Colon (tissue), 2 donors: ENCODE measurements around the gene HTR2B.
"Not testable (repeated sequence)": the region's sequence is repeated elsewhere in the genome, so short reads cannot be mapped to it uniquely, and the experiment has no call there.

Source experiments
- FAIRE-seq: peaks from 2 replicates; lab custom pipeline; 2012; peaks lifted over from hg19 to GRCh38; lab: Jason Lieb, UNC
- donor health status: control.
- donor health status: control.

Gene HTR2B

DNA sequence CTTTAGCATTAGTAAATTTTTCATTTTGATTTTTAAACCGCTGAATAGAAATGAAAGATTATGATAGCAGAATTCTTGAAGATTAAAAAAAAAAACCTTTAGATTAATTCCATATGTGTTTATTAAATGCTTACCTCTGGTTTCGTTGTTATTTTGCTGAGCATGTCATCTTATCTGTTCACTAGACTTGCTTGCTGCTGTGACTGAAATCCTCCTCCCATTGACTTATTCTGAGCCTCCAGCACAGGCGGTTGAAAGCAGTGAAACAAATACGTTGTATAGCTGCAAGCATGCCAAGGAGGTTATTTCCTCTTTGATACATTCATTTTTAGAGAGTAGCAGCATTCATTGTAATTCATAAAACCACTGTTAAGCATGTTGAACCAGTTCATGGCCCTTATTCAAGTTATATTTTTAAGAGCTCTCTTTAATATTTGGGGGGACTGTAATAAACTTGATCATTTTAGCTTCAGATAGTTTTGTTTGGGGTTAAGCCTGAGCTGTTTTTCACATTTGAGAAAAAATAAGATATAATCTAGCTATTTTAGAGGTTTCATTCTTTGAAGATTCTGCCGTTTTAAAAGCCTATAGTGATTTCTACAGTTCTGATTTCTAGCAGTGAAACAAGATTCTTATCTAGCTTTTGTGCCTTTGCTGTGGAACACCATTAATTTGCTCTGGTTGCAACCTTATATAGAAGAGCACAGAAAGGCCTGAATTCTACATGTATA lies at the start of gene HTR2B:
Gene HTR2B (minus strand): TSS at position 205 of the 731 bp plus-strand sequence. CDS start 1,278 bp downstream, outside the sequence.
- FAIRE-seq, result no peak

DNA sequence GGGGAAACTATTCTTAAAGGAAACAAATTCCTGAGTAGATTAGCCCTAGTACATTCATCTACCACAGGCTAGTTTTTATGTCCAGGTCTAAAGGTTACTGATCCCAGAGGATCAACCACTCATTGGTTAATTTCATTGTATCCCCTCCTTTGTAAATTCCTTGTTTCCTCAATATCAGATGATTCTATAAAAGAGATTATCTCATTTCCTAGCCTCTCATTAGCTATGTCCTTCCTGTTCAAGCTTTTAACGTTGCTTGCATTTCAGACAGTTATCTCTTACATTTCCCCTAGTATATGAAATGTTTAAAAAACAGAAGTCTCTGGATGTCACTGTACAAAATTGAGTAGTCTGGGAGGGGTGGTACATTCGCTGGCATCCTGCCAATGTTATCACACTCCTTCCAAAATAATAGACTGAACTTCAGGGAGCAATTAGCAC lies 49.4 kb upstream of the HTR2B start:
- no peak for FAIRE-seq

DNA sequence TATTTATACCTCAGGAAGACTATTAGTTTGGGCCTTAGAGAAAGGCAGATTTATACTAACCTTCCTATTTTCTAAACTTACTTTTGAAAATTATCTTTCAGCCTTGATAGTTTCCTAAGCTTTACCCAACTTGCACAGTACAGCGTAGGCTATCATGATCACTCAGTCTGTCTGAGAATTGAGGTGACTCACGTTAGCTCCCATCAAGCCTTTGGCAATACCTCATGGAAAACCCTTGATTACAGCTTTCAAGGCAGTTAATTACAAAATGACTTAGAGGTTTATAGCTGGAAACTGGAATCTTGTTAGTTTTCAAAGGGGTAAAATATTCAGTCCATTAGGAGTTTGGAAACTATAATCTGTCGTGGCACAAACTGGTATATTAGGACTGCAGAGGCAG lies 47.2 kb upstream of the HTR2B start:
- no peak for FAIRE-seq

DNA sequence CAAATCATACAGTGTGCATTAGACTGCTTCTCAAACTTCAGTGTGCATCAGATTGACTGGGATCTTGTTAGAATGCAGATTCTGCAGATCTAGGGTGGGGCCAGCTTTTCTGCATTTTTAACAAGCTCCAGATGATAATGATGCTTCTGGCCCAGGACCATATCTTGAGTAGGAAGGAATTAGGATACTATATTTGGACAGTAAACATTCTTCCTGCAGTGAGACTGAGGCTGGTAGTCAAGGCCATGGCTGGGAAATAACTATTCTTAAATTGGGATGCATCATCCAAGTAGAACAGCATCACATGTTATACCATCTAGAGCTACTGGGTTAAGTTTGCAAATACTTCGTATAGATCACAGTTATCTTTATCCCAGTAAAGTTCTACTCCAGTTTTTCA lies 45.2 kb upstream of the HTR2B start:
- no peak for FAIRE-seq

DNA sequence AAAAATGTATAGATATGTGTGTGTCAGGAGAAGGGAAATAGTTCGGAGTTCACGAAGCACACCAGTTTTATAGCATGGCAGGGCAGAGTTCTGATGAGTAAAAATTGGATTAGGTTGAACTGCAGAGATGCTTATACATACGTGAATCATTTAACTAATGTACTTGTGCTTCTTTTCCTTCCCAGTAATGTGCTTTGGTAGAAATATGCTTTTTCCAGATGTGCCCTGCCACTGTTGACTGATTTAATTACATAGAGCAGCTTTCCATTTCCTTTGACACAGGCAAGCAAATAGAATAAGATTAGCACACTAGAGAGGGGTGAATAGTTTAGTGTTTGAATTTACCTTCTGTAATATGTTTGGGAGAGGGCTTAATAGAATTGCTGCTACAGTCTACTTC lies 44.6 kb upstream of the HTR2B start:
- FAIRE-seq, result no peak

DNA sequence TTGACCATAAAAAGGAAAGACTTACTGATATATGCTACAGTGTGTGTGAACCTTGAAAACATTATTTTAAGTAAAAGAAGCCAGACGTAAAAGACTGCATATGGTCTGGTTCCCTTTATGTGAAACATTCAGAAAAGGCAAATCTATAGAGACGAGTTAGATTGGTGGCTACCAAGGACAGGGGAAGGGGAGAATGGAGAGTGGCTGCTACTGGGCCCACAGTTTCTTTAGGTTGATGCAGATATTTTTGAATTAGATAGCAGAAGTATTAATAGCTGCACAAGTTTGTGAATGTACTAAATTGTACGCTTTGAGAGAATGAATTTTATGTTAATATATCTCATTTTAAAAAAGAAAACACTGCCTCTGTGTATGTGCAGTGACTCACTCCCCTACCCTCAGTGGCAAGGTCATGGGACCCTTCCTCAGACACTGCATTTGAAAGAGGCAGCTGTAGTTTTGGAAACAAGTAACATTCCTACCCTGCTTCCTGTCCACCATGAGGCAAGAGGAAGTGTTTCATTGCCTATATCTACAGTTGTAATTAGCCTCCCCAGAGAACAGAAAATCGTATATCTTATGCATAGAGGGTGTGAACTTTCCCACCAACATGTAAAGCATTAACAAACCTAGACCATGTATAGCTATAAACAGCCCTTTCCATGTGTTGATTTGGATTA lies 43.8 kb upstream of the HTR2B start:
- no peak for FAIRE-seq

DNA sequence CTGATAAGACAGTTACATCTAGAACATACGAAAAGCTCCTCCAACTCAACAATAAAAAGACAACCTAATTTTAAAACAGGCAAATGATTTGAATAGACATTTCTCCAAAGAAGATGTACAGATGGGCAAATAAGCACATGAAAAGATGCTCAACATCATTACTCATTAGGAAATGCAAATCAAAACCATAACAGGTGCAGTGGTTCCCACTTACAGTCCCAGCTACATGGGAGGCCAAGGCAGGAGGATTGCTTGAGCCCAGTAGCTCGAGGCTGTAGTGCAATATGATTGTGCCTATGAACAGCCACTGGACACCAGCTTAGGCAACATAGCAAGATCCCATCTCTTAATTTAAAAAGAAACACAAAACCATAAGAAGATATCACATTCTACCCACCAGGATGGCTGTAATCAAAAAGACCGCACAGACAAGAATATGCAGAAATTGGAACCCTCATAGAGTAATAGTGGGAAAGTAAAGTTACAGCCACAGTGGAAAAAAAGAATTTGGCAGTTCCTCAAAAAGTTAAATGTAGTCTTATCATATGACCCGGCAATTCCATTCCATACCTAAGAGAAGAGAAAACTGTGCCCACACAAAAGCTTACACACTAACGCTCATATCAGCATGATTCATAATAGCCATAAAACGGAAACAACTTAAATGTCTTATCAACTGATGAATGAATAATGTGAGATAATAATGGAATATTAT lies 43.1 kb upstream of the HTR2B start:
- FAIRE-seq, result no peak

DNA sequence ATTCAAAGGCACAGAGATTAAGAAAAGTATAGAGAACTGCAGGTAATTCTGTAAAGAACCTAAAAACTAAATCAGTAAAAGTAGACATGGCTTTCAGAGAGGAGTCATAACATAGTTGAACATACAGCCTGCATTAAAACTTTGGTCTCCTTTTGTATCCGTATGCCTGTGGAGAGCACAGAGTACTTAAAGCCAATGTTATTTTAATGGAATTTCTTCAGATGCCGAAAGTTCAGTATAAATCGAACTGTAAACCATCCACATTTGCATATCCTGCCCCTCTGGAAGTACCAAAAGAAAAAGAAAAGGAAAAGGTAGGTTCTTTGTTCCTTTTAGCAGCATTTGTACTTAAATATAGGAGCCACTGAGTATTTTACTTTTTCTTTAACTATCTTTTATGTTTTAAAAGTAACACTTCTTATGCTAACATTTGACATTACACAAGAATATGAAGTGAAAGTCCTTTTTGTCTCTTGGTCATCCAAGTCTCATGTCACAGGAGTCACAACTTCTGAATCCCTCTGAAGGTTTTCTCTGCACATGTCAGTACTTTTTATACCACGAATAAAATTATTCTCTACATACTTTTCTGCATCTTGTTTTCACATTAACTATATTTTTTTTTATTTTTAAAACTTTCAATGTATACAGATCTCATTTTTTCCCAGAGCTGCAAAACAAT lies 38.7 kb upstream of the HTR2B start:
- no peak for FAIRE-seq

DNA sequence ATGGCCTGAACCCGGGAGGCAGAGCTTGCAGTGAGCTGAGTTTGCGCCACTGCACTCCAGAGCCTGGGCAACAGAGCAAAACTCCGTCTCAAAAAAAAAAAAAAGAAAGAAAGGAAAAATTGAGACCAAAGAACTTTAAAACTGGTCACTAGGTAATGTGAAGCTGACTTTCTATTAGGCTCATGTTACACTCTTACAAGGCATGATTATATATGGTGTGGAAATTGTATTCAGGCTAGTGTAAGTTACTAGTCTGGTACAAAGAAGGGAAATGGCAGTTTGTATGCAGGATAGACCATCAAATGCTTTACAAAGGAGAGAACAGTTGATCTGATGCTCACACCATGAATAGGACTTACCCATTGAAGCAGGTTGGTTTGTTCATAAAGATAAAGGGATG lies 38.2 kb upstream of the HTR2B start:
- no peak for FAIRE-seq

DNA sequence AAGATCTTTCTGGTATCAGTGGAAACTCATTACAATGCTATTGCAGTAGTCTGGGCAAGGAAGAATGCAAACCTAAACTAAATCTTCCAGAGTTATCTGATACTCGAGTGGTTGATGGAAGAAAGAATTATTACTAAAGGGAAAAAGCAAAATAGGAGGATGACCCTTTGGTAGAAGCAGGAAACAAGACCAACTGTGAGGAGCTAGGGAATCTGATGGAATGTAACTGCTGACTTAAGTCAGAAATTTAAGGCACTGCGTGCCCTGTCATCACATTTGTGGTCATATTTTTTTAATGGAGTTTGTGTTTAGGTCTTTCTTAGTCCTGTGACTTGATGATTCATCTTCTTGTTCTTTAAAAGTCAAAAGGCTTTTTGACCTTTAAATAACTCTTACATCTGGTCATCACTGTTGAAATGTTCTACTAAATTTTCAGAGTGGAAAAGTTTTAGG lies 37.1 kb upstream of the HTR2B start:
- FAIRE-seq, result no peak

DNA sequence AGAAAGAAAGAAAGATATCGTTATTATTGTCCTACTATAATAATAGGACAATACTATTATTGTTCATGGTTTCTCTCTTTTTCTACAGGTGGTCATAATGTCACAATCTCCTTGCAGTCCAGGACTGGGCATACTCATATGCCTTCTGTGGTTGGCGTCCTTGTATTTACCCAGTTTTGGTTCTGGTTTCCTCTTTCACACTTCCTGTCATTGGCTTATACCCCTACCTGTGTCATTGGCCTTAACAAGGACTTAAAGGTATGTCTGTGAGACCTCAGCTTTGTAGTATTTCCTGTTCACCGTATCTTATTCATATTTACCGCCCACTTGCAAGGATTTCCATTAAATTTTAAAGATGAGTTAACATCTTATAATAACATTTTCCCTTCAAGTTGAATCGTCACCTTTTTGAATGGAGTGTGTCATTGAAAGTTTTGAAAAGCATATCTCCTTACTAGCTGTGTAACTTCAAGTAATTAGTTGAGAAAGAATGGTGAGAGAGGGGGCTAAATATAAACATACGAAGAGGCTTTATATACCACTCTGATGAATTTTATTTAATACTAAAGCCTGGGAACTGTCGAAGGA lies 36.5 kb upstream of the HTR2B start:
- no peak for FAIRE-seq

DNA sequence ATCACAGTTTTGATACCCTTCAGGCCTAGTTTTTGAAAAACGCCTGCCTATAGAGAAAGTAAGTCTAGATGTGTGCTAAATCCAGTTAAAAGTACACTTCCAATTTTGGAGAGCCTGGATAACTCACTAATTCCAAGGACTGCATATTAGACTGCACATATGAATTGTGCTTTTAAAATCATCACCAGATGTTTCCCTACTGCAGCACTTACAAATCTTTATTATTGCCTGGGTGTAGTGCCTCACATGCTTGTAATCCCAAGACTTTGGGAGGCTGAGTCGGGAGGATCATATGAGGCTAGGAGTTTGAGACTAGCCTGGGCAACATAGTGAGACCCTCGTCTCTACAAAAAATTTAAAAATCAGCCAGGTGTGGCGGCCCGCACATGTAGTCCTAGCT lies 35.9 kb upstream of the HTR2B start:
- FAIRE-seq, result no peak

DNA sequence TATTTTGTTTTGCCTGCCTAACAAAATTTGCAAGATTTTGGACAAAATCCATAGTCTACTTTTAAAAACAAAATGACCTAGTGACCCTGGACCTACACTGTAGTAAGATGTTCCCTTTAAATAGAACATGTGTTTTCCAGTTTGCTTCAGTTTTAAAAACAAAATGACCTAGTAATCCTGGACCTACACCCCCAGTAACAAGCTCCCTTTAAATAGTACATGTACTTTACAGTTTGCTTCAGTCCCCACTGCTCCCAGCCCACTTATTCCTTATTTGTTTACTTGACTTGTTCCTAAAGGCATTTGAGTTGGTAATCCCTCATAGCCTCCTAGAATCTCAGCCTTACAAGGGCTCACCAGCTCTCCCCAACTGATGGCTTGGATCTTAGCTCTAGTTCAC lies 34.5 kb upstream of the HTR2B start:
- no peak for FAIRE-seq

DNA sequence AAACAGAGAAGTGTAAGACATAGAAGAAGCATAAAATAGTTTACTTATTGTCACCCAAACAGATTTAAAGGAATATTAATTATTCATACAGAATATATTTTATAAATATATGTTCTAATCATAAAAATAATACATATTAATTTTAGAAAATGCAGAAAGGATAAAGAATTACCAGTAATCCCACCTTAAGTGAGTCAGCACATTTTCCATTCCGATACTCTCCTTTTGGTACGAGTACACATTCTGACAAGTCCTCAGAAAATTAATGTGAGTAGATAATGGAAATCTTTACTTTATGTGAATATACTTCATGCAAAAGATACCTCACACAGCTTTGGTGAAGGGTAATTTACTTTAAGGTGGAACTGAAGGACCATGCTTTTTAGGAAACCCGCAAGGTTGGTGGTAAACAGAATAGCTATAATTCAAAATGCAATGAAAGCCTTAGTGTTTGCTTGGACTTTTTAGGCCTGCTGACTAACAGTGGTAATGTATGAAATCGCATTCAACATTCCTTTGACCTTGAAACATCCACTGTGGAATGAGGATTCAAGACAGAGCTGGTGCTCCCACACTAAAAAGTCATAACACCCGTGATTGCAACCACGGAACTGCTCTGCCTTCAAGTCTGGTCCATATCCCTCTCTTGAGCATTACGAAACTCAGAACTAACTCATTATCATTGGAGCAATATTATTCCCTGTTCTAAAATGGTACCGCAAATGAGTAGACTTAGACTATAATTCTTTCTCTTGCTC lies 28.1 kb upstream of the HTR2B start:
- no peak for FAIRE-seq

DNA sequence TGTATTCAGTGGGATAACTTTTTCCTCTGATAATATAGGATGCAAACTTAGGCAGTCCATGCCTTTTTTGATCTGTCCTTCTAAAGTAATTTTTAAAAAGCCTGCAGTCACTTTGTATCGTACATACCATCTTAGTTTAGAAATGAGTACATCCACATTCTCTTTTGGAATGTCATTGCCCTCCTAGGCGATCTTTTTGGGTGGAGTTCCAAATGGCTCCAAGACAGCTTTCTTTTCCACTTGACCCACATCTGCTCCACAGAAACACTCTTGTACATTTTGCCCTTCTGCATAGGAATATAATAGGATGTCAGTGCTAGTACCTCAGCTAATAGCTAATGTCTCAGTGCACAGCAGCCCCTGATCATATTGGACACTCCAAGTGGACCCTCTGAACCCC lies 21.8 kb upstream of the HTR2B start:
- no peak for FAIRE-seq

DNA sequence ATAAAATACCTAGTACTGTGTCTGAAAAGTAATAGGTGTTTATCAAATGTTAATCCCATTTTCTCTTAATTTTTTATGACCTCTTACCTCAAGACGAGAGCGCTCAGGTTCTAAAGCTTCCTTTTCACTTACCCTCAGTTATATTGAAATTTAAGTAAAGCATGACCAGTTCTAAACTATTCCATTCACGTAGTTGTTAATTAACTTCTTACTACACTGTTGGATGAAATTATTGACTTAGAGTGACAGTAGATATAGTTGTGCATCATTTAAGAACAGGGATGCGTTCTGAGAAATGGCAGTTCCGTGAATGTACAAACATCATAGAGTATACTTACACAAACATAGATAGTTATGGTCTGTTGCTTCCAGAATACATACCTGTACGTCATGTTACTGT lies 20.1 kb upstream of the HTR2B start:
- no peak for FAIRE-seq

DNA sequence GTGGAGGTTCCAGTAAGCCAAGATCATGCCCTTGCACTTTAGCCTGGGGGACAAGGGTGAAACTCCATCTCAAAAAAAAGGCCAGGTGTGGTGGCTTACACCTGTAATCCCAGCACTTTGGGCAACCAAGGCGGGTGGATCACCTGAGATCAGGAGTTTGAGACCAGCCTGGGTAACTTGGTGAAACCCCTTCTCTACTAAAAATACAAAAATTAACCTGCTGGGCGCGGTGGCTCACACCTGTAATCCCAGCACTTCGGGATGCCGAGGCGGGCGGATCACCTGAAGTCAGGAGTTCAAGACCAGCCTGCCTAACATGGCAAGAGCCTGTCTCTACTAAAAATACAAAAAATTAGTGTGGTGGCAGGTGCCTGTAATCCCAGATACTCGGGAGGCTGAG lies 16.0 kb upstream of the HTR2B start:
- not testable (repeated sequence) for FAIRE-seq

DNA sequence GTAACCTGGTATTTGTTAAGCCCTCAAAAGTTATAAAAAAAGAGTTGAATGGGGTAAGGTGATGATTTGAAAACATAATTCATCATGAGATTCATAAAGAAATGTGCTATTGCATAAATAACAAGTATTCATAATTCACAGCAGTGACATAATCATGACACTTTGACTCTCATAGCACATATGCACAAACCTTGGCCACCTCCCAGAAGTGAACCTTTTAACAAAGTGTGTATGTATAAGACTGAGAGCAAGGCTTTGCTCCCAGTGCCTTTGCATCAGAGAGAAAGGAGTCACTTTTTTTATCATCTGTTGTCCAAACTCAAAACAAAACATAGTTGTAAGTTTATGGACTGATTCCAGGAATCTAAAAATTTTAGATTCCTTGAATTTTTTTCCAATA lies 15.0 kb upstream of the HTR2B start:
- no peak for FAIRE-seq

DNA sequence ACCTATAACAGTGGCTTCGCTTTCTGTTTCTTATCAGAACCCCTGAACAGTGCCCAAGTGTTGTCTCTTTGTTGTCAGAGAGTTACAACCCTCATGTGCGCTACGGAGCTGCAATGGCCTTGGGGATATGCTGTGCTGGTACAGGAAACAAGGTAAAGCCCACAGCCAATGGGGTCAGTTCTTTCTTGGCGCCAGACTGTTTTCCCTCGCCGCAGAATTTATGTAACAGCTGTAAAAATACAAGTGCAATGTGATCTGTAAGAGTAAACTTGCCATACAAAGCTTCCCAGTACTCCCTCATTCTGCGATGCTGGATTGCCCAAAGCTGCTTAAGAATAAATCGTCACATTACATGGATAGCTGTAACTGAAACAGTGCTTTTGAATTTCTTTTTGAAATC lies 13.9 kb upstream of the HTR2B start:
- FAIRE-seq, result no peak

DNA sequence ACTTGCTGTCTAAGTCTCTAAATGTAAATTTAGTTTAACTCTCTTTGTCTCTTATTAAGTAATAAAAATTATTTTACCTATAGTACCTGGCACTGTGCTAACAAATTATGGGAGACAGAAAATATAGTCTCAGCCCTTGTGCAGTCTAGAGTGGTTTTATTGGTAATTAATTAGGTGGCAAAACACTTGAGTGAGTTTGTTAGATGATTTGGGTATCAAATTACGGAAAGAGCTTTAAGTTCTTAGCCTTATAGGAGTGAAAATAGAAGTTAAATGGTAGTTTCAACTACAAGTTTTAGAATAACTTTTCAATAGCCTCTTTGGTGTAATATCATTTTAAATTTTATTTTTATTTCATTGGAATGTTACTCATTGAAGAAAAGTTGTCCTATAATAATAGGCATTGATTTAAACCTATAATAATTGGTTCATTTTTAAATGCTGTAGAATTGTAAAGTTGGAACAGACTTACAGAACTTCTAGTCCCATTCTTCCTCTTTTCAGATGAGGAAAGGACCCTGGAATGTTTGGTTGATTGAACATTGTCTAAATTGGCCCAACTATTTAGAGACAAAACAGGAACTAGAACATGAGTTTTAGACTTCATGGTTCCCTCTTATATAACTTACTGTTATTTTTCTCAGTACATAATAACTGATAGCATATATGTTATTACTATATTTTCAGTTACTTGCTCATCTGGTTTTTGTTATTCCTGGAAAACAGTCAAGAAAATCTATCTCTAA lies 10.2 kb upstream of the HTR2B start:
- peak; percentile 33 for FAIRE-seq
